ENCODE measurements around the gene MKNK2. TPM values are rescaled to one million over a fixed set of nuclear protein-coding genes. Genes with fewer than 3 reads are reported as not detected.

Gene MKNK2
- total RNA-seq, 1 donor from 2014 or later: 169 TPM

- peaks cover 2% of the 10 kb centered on the region for H3K36me3 Mint-ChIP-seq (ENCODE audit: low read depth)
- H3K4me3 Mint-ChIP-seq: peak overlapping the region; percentile 63
- intact Hi-C loops (cut with micrococcal nuclease): no loop called here
- DNase-seq: peak; percentile 79
- H3K9me3 Mint-ChIP-seq: peaks cover 3% of the 10 kb centered on the region
- peaks cover 25% of the 10 kb centered on the region for H3K4me1 Mint-ChIP-seq
- H3K27ac Mint-ChIP-seq: peak overlapping the region; percentile 84
- no peaks in the 10 kb centered on the region for H3K27me3 Mint-ChIP-seq
These were observed 18.6 kb downstream of the MKNK2 start for GRCh38 chr19:2032296-2032941.

GRCh38 chr19:2027361-2027760 lies 23.7 kb downstream of the MKNK2 start:
- H3K9me3 Mint-ChIP-seq: no peaks in the 10 kb centered on the region
- intact Hi-C loops (cut with micrococcal nuclease): no loop called here

GRCh38 chr19:2026770-2027169 lies 24.3 kb downstream of the MKNK2 start:
- DNase-seq: no peak
- peaks cover 2% of the 10 kb centered on the region for H3K36me3 Mint-ChIP-seq (ENCODE audit: low read depth)
- no peaks in the 10 kb centered on the region for H3K9me3 Mint-ChIP-seq
- intact Hi-C loops (cut with micrococcal nuclease): no loop called here
- H3K27ac Mint-ChIP-seq: no peak overlapping the region
- peaks cover 1% of the 10 kb centered on the region for H3K4me1 Mint-ChIP-seq
- H3K4me3 Mint-ChIP-seq: no peak overlapping the region
- peaks cover 3% of the 10 kb centered on the region for H3K27me3 Mint-ChIP-seq

More at GRCh38 chr19:2027361-2027760, 23.7 kb downstream of the MKNK2 start:
- H3K36me3 Mint-ChIP-seq (ENCODE audit: low read depth): peaks cover 2% of the 10 kb centered on the region
- peaks cover 7% of the 10 kb centered on the region for H3K4me1 Mint-ChIP-seq
- DNase-seq: no peak
- H3K27me3 Mint-ChIP-seq: peaks cover 2% of the 10 kb centered on the region
- no peak overlapping the region for H3K27ac Mint-ChIP-seq
- H3K4me3 Mint-ChIP-seq: no peak overlapping the region

GRCh38 chr19:2022289-2022688 lies 28.8 kb downstream of the MKNK2 start:
- H3K27ac Mint-ChIP-seq: no peak overlapping the region
- peaks cover 3% of the 10 kb centered on the region for H3K27me3 Mint-ChIP-seq
- peaks cover 2% of the 10 kb centered on the region for H3K36me3 Mint-ChIP-seq (ENCODE audit: low read depth)
- no peak for DNase-seq
- intact Hi-C loops (cut with micrococcal nuclease): no loop called here
- no peaks in the 10 kb centered on the region for H3K9me3 Mint-ChIP-seq
- no peak overlapping the region for H3K4me3 Mint-ChIP-seq
- H3K4me1 Mint-ChIP-seq: peaks cover 3% of the 10 kb centered on the region

- intact Hi-C loops (cut with micrococcal nuclease): no loop called here
- Mint-ChIP-seq H3K27ac (no peak overlapping the region), H3K27me3 (peaks cover 3% of the 10 kb centered on the region), H3K4me3 (no peak overlapping the region), H3K36me3 (ENCODE audit: low read depth) (peaks cover 2% of the 10 kb centered on the region), H3K9me3 (no peaks in the 10 kb centered on the region), H3K4me1 (peaks cover 3% of the 10 kb centered on the region)
- no peak for DNase-seq
These were observed 29.4 kb downstream of the MKNK2 start for GRCh38 chr19:2021453-2022140.

GRCh38 chr19:2018752-2019151 lies 32.3 kb downstream of the MKNK2 start:
- Mint-ChIP-seq H3K36me3 (ENCODE audit: low read depth) (peaks cover 2% of the 10 kb centered on the region), H3K9me3 (no peaks in the 10 kb centered on the region), H3K27ac (no peak overlapping the region), H3K4me1 (peaks cover 6% of the 10 kb centered on the region), H3K4me3 (no peak overlapping the region), H3K27me3 (peaks cover 3% of the 10 kb centered on the region)
- intact Hi-C loops (cut with micrococcal nuclease): loop anchor here (2.0 to 10.0 kb wide), 5 partner anchors 24 to 134 kb away; partner anchors contain the start of gene AP3D1
- DNase-seq: no peak

GRCh38 chr19:2016041-2016807 lies 34.8 kb downstream of the MKNK2 start:
- Mint-ChIP-seq H3K27ac (peak overlapping the region; percentile 35), H3K4me3 (peak overlapping the region; percentile 82), H3K36me3 (ENCODE audit: low read depth) (peaks cover 6% of the 10 kb centered on the region), H3K27me3 (no peaks in the 10 kb centered on the region), H3K4me1 (peaks cover 8% of the 10 kb centered on the region), H3K9me3 (no peaks in the 10 kb centered on the region)
- intact Hi-C loops (cut with micrococcal nuclease): loop anchor here (2.0 to 10.0 kb wide), 3 partner anchors 71 to 136 kb away; partner anchors contain the start of gene AP3D1
- peak; percentile 88 for DNase-seq

- H3K4me1 Mint-ChIP-seq: peaks cover 8% of the 10 kb centered on the region
- DNase-seq: peak; percentile 86
- peaks cover 6% of the 10 kb centered on the region for H3K36me3 Mint-ChIP-seq (ENCODE audit: low read depth)
- H3K4me3 Mint-ChIP-seq: peak within 1 kb of the TSS; percentile 82
- no peaks in the 10 kb centered on the region for H3K27me3 Mint-ChIP-seq
- H3K27ac Mint-ChIP-seq: peak within 1 kb of the TSS; percentile 73
- H3K9me3 Mint-ChIP-seq: no peaks in the 10 kb centered on the region
- intact Hi-C loops (cut with micrococcal nuclease): loop anchor here (5.0 to 10.0 kb wide), 2 partner anchors 91 to 137 kb away; partner anchors contain the start of gene AP3D1
These were observed 35.5 kb downstream of the MKNK2 start, which contains the start of gene BTBD2 for GRCh38 chr19:2015608-2015950. TSS of gene BTBD2 (minus strand) at chr19:2015714. CDS start at chr19:2015703, 11 bp downstream.

GRCh38 chr19:2014731-2015607 lies 36.1 kb downstream of the MKNK2 start:
- peak; percentile 79 for DNase-seq
- H3K36me3 Mint-ChIP-seq (ENCODE audit: low read depth): peaks cover 6% of the 10 kb centered on the region
- no peaks in the 10 kb centered on the region for H3K9me3 Mint-ChIP-seq

GRCh38 chr19:2014131-2014571 lies 36.9 kb downstream of the MKNK2 start:
- H3K4me1 Mint-ChIP-seq: peaks cover 4% of the 10 kb centered on the region
- H3K36me3 Mint-ChIP-seq (ENCODE audit: low read depth): peaks cover 6% of the 10 kb centered on the region
- H3K9me3 Mint-ChIP-seq: no peaks in the 10 kb centered on the region
- peak overlapping the region; percentile 72 for H3K4me3 Mint-ChIP-seq
- H3K27ac Mint-ChIP-seq: no peak overlapping the region
- no peak for DNase-seq
- H3K27me3 Mint-ChIP-seq: no peaks in the 10 kb centered on the region
- intact Hi-C loops (cut with micrococcal nuclease): loop anchor here (10.0 kb wide), 1 partner anchor 89 kb away; no protein-coding TSS in a partner anchor

More at GRCh38 chr19:2014731-2015607, 36.1 kb downstream of the MKNK2 start:
- peaks cover 8% of the 10 kb centered on the region for H3K4me1 Mint-ChIP-seq
- peak overlapping the region; percentile 73 for H3K27ac Mint-ChIP-seq
- H3K27me3 Mint-ChIP-seq: no peaks in the 10 kb centered on the region
- intact Hi-C loops (cut with micrococcal nuclease): loop anchor here (5.0 to 10.0 kb wide), 2 partner anchors 90 to 137 kb away; partner anchors contain the start of gene AP3D1
- peak overlapping the region; percentile 72 for H3K4me3 Mint-ChIP-seq

- Mint-ChIP-seq H3K36me3 (ENCODE audit: low read depth) (peaks cover 6% of the 10 kb centered on the region), H3K4me3 (peak overlapping the region; percentile 72), H3K9me3 (no peaks in the 10 kb centered on the region), H3K27me3 (no peaks in the 10 kb centered on the region), H3K4me1 (peaks cover 4% of the 10 kb centered on the region), H3K27ac (peak overlapping the region; percentile 48)
- intact Hi-C loops (cut with micrococcal nuclease): loop anchor here (10.0 kb wide), 1 partner anchor 89 kb away; no protein-coding TSS in a partner anchor
- no peak for DNase-seq
These were observed 37.4 kb downstream of the MKNK2 start for GRCh38 chr19:2013683-2013961.

GRCh38 chr19:2012941-2013682 lies 37.9 kb downstream of the MKNK2 start:
- peak overlapping the region; percentile 48 for H3K27ac Mint-ChIP-seq
- peaks cover 6% of the 10 kb centered on the region for H3K36me3 Mint-ChIP-seq (ENCODE audit: low read depth)
- DNase-seq: no peak
- peaks cover 4% of the 10 kb centered on the region for H3K4me1 Mint-ChIP-seq
- intact Hi-C loops (cut with micrococcal nuclease): loop anchor here (10.0 kb wide), 1 partner anchor 88 kb away; no protein-coding TSS in a partner anchor
- no peaks in the 10 kb centered on the region for H3K27me3 Mint-ChIP-seq
- no peak overlapping the region for H3K4me3 Mint-ChIP-seq
- no peaks in the 10 kb centered on the region for H3K9me3 Mint-ChIP-seq

Data from activated CD4-positive, alpha-beta T cell treated with anti-CD3 and anti-CD28 coated beads, Interleukin-2, amount 10 ng/mL, durations not matched to agents 24 days and 14 days (primary cell).